COLO668 (cell line): ENCODE results near the gene SLIT3.

Source experiments
- DNase-seq: peaks from one replicate; lab custom pipeline; 2025; ENCODE audit not compliant: unreplicated experiment; lab: John Stamatoyannopoulos, UW

The SLIT3 gene

GRCh38 chr5:168903061-168903460 is 397.9 kb downstream of the SLIT3 start:
- no peak for DNase-seq

- no peak for DNase-seq
Observed at GRCh38 chr5:168899673-168900072, 401.3 kb downstream of the SLIT3 start.

DNA sequence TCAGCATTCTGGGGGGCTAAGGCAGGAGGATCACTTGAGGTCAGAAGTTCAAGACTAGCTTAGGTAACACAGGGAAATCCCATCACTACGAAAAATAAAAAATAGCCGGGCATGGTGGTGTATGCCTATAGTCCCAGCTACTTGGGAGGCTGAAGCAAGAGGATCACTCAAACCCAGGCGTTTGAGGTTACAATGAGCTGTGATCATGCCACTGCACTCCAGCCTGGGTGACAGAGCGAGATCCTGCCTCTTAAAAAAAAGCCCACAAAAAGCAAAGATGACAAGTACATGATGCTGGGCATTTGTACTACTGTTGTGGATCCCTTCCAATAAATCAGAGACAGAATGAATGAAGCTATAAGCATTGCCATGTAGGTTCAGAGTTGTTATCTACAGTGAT is 401.7 kb downstream of the SLIT3 start:
- DNase-seq: no peak

DNA sequence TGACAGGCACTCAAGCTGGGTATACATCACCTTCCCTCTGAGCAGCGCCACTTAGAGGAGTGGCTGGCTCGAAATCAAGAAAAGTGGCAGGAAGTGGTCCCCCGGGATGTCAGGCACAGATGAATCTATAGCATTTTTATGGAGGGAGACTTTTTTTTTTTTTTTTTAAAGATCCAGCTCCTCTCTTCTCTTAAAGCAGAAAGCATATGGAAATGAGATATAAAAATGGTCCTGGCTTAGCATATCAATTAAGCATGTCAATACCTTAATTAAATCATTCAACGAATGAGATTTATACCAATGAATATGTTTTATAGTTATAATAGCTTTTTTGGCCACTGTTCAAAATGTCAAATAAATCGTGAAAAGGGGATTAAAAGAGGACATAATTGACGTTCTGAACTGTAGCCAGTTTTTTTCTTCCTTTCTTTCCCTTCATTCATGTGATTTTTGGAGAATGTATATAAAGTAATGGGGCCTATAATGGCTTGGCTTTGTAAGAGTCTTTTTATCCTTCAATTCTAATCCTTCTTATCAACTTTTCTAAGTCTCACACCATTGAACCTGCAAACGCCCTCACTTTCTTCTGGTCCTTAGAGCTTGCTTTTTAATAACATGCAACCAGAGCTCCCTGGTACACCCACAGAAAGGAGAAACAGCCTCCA is 402.6 kb downstream of the SLIT3 start:
- no peak for DNase-seq

- no peak for DNase-seq
Observed at GRCh38 chr5:168897387-168898122, 403.4 kb downstream of the SLIT3 start.

DNA sequence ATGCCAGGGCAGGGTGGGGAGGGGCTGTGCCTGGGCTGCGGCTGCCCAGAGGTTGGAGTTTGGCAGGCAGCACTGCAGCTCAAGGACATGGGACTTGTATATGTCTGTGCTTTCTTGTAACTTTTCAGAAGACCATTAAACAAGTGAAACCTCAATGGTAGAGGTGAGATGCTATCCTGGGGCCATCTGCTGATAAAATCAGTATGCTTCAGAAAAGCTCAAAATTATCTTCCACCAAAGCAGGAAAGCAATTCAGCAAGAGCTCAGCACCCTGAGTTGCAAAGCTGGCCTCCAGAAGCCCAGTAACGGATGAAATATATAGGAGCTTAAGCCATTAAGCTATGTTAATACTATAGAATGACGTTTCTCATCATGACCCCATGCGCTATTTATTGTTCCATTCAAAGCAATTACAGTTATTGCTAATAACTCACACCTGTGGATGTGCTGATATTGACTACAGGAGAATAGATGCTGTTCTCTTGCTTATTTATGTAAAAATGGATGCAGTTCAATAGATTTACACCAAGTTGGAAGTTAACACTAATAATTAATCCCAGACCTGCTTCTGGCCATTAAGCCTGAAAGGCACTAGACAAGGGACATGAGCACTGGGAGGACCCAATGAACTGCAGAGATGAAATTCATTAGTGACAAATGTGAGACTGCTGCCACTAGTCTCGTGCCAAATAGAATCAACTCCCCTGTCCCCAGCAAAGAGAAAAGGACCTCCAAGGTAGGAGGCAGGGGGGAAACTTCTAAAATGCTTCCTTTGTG is 405.5 kb downstream of the SLIT3 start:
- no peak for DNase-seq

- DNase-seq: no peak
Observed at GRCh38 chr5:168893283-168893682, 407.7 kb downstream of the SLIT3 start.

- no peak for DNase-seq
Observed at GRCh38 chr5:168892618-168893186, 408.2 kb downstream of the SLIT3 start.

GRCh38 chr5:168890816-168891812 is 409.8 kb downstream of the SLIT3 start:
- no peak for DNase-seq

- DNase-seq: no peak
Observed at GRCh38 chr5:168889039-168889438, 411.9 kb downstream of the SLIT3 start.

DNA sequence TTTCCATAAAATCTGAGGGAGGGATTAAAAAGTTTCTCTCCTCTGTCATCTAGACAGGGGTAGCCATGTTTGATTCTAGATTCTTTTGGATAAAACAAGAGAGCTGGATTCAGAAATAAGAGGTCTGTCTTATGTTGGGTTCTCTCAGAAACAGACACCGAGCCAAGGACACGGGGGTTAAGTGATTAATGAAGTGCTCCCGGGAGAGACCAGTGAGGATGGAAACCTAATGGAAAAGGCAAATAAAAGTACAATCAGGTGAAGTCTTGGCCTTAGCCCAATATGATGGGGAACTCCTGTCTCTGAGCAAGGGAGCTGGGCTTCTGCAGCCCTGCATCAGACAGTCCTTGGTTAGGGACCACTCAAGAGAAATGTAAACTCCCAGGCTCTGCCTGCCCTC is 413.0 kb downstream of the SLIT3 start:
- DNase-seq: no peak

GRCh38 chr5:168886157-168886556 is 414.8 kb downstream of the SLIT3 start:
- DNase-seq: no peak

DNA sequence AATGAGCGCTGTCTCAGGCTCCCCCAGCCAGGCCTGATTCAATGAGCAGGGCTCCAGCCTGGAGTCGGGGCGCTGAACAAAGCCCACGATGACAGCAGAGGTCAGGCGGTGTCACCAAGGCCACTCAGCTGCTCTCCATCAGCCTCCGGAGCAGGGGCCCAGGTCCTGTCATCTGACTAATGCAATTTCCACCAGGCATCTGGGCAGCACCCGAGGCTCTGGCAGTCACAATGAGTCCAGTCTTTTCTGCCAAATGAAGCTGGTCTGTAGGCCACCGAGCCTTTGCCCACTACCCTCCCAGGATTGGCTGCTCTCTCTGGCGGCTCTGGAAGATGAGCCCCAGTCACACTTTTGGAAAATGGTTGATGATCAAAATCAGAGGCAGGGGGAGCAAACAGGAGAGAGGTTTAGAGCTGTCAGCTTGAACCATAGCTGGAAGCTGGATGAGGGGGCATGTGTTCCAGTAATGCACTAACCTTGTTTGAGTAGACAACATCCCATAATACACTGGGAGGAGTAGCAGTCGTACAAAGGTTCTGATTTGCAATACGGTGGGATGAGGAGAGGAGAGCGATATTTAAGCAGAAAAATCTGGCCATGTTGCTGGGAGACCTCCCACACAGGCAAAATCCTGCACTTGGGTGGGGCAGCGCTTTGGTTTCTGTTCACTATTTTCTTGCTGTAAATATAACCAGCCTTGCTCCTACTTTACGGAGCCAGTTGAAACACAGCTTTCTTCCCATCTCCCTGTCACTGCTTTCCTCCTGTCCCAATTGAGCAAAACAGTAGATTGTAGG is 415.4 kb downstream of the SLIT3 start:
- no peak for DNase-seq

DNA sequence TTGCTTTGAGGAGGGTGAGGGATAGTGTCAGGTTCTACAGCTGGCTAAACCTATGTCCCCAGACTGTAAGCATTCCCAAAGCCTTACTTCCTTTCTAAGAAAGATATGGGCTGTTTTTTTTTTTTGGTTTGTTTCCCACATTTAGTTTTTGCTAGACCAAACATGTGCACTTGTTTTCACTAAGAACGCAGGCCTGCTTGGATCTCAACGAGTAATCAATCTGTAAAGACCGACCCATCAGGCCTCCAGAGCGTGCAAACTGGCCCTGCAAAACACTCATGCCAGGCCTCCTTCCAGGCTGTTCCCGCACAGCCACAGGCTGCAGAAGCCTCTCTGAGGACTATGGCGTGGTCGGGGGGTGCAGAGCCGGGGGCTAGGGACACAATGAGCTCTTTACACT is 416.9 kb downstream of the SLIT3 start:
- no peak for DNase-seq

- DNase-seq: no peak
Observed at GRCh38 chr5:168883281-168883741, 417.6 kb downstream of the SLIT3 start.

DNA sequence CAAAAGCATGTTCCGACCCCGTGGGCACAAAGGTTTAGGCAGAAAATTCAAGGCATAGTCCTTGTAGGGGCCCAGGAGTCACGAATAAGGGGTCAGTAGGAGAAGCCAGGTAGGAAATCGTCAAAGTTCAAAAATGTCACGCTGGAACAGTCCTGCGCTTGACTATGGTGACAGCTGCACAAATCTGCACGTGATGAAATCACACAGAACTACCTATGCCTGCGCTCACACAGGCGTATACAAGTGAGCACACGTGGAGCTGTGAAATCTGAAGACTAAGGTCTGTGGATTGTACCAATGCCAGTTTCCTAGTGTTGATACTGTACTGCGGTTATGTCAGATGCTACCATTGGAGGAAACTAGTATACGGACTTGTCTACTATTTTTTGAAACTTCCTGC is 418.7 kb downstream of the SLIT3 start:
- no peak for DNase-seq

- DNase-seq: no peak
Observed at GRCh38 chr5:168881427-168882149, 419.4 kb downstream of the SLIT3 start.

DNA sequence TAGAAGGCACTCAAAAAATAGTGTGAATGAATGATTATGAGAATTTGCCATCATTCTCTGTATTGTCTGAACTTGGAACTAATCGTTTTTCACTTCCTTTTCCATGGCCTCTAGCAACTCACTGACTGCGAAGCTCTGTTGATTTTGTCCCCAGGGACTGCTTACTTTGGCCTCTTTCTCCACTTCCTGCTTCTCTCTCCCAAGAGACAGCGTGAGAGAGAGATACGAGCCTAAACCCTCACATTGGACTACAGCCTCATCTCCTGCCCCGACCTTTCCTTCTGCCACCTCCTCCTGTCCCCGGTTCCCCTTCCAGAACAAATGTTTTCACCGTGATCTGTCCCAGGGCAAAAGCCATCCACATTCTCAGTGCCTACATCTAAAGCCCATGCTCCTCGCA is 421.0 kb downstream of the SLIT3 start:
- DNase-seq: no peak

GRCh38 chr5:168879331-168879730 is 421.6 kb downstream of the SLIT3 start:
- DNase-seq: no peak
